Measurements from ENCODE around the gene LAMC3. TPM values are rescaled to one million over a fixed set of nuclear protein-coding genes. Genes with fewer than 3 reads are reported as not detected.

The LAMC3 gene
- total RNA-seq, 1 donor from 2014 or later: not detected

DNA sequence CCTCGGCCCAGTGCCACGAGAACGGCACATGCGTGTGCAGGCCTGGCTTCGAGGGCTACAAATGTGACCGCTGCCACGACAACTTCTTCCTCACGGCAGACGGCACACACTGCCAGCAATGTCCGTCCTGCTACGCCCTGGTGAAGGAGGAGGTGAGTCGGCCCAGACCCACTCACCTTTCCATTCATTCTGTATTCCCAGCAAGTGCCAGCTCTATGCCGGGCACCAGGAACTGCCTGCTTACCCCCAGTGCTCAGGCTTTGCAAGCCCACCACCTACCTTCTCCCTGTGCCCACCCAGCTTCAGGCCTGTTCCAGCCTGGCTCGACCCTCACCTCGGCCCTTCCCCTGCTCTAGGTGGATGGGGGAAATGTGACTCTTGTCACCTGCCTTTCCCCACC is 60.7 kb downstream of the LAMC3 start:
- Histone ChIP-seq H3K79me2 (ENCODE audit: low read depth) (no peaks in the 10 kb centered on the region), H2AFZ (replicated peaks) (no peak overlapping the region), H3K36me3 (no peaks in the 10 kb centered on the region), H3K4me1 (no peaks in the 10 kb centered on the region), H3K27me3 (no peaks in the 10 kb centered on the region), H3K27ac (no peak overlapping the region), H3K9me3 (ENCODE audit: low read depth) (no peaks in the 10 kb centered on the region), H3K4me3 (no peak overlapping the region), H4K20me1 (ENCODE audit: low read depth) (no peaks in the 10 kb centered on the region), H3F3A (ENCODE audit: low read depth) (no peaks in the 10 kb centered on the region), H3K9ac (no peak overlapping the region), H3K4me2 (no peak overlapping the region)
- Mint-ChIP-seq H3K4me1 (peaks cover 12% of the 10 kb centered on the region), H3K9me3 (no peaks in the 10 kb centered on the region), H3K36me3 (no peaks in the 10 kb centered on the region), H3K27ac (no peak overlapping the region), H3K4me3 (no peak overlapping the region), H3K27me3 (ENCODE audit: insufficient read depth, low read depth) (peaks cover 2% of the 10 kb centered on the region)
- TF ChIP-seq EZH2 (IDR thresholded peaks at IDR 0.05) (no peak), EZH2phosphoT487 (IDR thresholded peaks at IDR 0.05) (no peak)
- TF ChIP-seq, protein P1, sequence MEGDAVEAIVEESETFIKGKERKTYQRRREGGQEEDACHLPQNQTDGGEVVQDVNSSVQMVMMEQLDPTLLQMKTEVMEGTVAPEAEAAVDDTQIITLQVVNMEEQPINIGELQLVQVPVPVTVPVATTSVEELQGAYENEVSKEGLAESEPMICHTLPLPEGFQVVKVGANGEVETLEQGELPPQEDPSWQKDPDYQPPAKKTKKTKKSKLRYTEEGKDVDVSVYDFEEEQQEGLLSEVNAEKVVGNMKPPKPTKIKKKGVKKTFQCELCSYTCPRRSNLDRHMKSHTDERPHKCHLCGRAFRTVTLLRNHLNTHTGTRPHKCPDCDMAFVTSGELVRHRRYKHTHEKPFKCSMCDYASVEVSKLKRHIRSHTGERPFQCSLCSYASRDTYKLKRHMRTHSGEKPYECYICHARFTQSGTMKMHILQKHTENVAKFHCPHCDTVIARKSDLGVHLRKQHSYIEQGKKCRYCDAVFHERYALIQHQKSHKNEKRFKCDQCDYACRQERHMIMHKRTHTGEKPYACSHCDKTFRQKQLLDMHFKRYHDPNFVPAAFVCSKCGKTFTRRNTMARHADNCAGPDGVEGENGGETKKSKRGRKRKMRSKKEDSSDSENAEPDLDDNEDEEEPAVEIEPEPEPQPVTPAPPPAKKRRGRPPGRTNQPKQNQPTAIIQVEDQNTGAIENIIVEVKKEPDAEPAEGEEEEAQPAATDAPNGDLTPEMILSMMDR (IDR thresholded peaks at IDR 0.05): no peak
- DNase-seq (ENCODE audit: low spot score): no peak

DNA sequence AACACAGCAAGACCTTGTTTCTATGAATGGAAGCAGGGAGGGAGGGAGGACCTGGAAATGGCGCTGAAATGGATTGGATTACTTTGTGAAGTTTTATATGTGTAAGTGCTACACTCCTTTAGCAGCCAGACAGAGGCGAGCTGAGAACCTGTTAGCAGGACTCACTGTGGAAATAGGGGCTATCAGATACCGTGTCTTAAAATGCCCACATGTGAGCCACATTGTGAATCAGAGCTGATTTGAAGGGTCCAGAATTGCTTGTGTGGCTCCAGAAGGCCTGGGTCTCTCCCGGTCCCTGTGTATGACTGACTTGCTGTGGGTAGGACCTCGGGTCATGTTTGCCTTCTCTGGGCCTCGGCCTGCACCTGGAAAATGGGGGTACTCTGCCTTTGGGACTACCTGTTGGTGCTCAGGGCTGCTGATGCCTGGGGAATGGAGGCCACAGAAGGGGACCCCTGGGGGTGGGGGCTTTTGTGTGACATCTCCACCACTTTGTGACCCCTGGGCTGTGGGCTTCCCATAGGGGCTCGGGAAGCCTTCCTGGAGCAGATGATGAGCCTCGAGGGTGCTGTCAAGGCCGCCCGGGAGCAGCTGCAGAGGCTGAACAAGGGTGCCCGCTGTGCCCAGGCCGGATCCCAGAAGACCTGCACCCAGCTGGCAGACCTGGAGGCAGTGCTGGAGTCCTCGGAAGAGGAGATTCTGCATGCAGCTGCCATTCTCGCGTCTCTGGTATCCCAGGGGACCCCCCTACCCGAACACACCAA is 63.3 kb downstream of the LAMC3 start:
- DNase-seq (ENCODE audit: low spot score): no peak
- Histone ChIP-seq H2AFZ (replicated peaks) (no peak overlapping the region), H3K27ac (no peak overlapping the region), H3K4me1 (no peaks in the 10 kb centered on the region), H3K4me2 (no peak overlapping the region), H3K36me3 (no peaks in the 10 kb centered on the region), H4K20me1 (ENCODE audit: low read depth) (no peaks in the 10 kb centered on the region), H3K4me3 (no peak overlapping the region), H3K9ac (no peak overlapping the region), H3F3A (ENCODE audit: low read depth) (no peaks in the 10 kb centered on the region), H3K79me2 (ENCODE audit: low read depth) (no peaks in the 10 kb centered on the region), H3K27me3 (no peaks in the 10 kb centered on the region), H3K9me3 (ENCODE audit: low read depth) (no peaks in the 10 kb centered on the region)
- no peaks in the 10 kb centered on the region for H3K9me3 Mint-ChIP-seq
- H3K36me3 Mint-ChIP-seq: no peaks in the 10 kb centered on the region
- H3K4me3 Mint-ChIP-seq: no peak overlapping the region
- H3K4me1 Mint-ChIP-seq: peaks cover 12% of the 10 kb centered on the region
- TF ChIP-seq, protein P1 (IDR thresholded peaks at IDR 0.05): no peak
- TF ChIP-seq EZH2phosphoT487 (IDR thresholded peaks at IDR 0.05) (no peak), EZH2 (IDR thresholded peaks at IDR 0.05) (no peak)
- H3K27me3 Mint-ChIP-seq (ENCODE audit: insufficient read depth, low read depth): peaks cover 2% of the 10 kb centered on the region
- no peak overlapping the region for H3K27ac Mint-ChIP-seq

DNA sequence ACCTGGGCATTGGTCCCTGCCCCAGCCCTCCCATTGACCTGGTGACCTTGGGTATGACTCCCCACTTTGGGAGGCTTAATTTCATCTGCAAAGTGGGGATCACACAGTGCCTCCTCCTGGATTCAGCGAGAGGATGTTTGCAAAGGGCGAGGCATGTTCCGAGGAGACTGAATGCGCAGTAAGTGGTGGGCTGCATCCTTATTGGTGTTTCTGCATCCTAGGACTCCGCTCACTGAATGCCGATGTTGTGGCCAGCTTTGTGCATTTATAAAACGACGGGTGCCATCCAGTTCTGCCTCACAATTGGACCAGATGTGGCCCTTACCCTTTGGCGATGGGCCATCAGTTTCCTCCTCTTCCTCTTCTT is 63.9 kb downstream of the LAMC3 start:
- H3K4me2 ChIP-seq: no peak overlapping the region
- no peak overlapping the region for H3K27ac Mint-ChIP-seq
- no peaks in the 10 kb centered on the region for H3K27me3 ChIP-seq
- H3F3A ChIP-seq (ENCODE audit: low read depth): no peaks in the 10 kb centered on the region
- no peaks in the 10 kb centered on the region for H3K4me1 ChIP-seq
- H3K9me3 ChIP-seq (ENCODE audit: low read depth): no peaks in the 10 kb centered on the region
- DNase-seq (ENCODE audit: low spot score): no peak
- peaks cover 2% of the 10 kb centered on the region for H3K27me3 Mint-ChIP-seq (ENCODE audit: insufficient read depth, low read depth)
- no peak overlapping the region for H3K4me3 ChIP-seq
- no peaks in the 10 kb centered on the region for H4K20me1 ChIP-seq (ENCODE audit: low read depth)
- no peak for TF ChIP-seq EZH2phosphoT487 (IDR thresholded peaks at IDR 0.05)
- no peak overlapping the region for H3K4me3 Mint-ChIP-seq
- no peak overlapping the region for H3K9ac ChIP-seq
- no peaks in the 10 kb centered on the region for H3K36me3 ChIP-seq
- H2AFZ ChIP-seq (replicated peaks): no peak overlapping the region
- no peaks in the 10 kb centered on the region for H3K79me2 ChIP-seq (ENCODE audit: low read depth)
- no peaks in the 10 kb centered on the region for H3K9me3 Mint-ChIP-seq
- no peaks in the 10 kb centered on the region for H3K36me3 Mint-ChIP-seq
- peaks cover 12% of the 10 kb centered on the region for H3K4me1 Mint-ChIP-seq
- H3K27ac ChIP-seq: no peak overlapping the region

Data from neural progenitor cell (in vitro differentiated cells).